Small intestine (tissue), 7 donors: ENCODE results near the gene RAC3. TPM values are rescaled to one million over a fixed set of nuclear protein-coding genes. Genes with fewer than 3 reads are reported as not detected.
"Not testable (repeated sequence)": the region's sequence is repeated elsewhere in the genome, so short reads cannot be mapped to it uniquely, and the experiment has no call there.

Experiments used
- DNase-seq, 2 donors: peaks; one replicate each; pipeline versions ENCODE4 v3.0.0 to v3.0.0-alpha.2; 2013
- FAIRE-seq: peaks from 2 replicates; lab custom pipeline; 2012; peaks lifted over from hg19 to GRCh38; lab: Jason Lieb, UNC
- H3K27ac ChIP-seq, 3 donors: one replicate each; pipeline ENCODE4 v1.5.1; 2013; ENCODE audit warnings: low read length in 2 of 3, mild to moderate bottlenecking in 2 of 3, control low read depth in 1 of 3, inconsistent platforms in 1 of 3, low read depth in 1 of 3, moderate library complexity in 1 of 3
- H3K27me3 ChIP-seq, 3 donors: one replicate each; pipeline ENCODE4 v1.6.1; 2013; ENCODE audit warnings: low read length in 3 of 3, inconsistent platforms in 1 of 3; ENCODE audit not compliant: control insufficient read depth in 3 of 3, insufficient read depth in 3 of 3
- H3K36me3 ChIP-seq, 3 donors: one replicate each; pipeline ENCODE4 v1.6.1; 2013; ENCODE audit warnings: low read length in 3 of 3, inconsistent platforms in 1 of 3, low read depth in 1 of 3, mild to moderate bottlenecking in 1 of 3, moderate library complexity in 1 of 3; ENCODE audit not compliant: control insufficient read depth in 3 of 3, insufficient read depth in 2 of 3
- H3K4me1 ChIP-seq, 3 donors: one replicate each; pipeline ENCODE4 v1.6.1; 2013; ENCODE audit warnings: low read length in 2 of 3, inconsistent platforms in 1 of 3, low read depth in 1 of 3, mild to moderate bottlenecking in 1 of 3, moderate library complexity in 1 of 3; ENCODE audit not compliant: control insufficient read depth in 3 of 3, insufficient read depth in 2 of 3
- H3K4me3 ChIP-seq, 3 donors: one replicate each; pipeline ENCODE4 v1.5.1; 2013; ENCODE audit warnings: low read length in 3 of 3, control low read depth in 1 of 3, inconsistent platforms in 1 of 3, low read depth in 1 of 3, mild to moderate bottlenecking in 1 of 3, moderate library complexity in 1 of 3
- H3K9me3 ChIP-seq, 2 donors: one replicate each; pipeline ENCODE4 v1.6.1; 2013; ENCODE audit warnings: low read depth in 1 of 2, low read length in 1 of 2; ENCODE audit not compliant: control insufficient read depth in 2 of 2, insufficient read depth in 1 of 2
- WGBS, 3 donors: extraction: QIAGEN DNeasy Blood & Tissue Kit; methylation state at CpG; one replicate each; pipeline ENCODE4 v1.1.7; 2013; 5-methylcytosine and 5-hydroxymethylcytosine counted together
- polyA plus RNA-seq, 4 donors: library from polyadenylated mRNA; stranded (reverse) in 3 of 4; unstranded in 1 of 4; fragments of 200-250 nt in 3 of 4; fragments of 120-200 nt in 1 of 4; gene quantifications; one replicate each; pipeline versions ENCODE4 v1.2.1 to v1.2.3, GENCODE V29; 2013
- donor health status: healthy with polysubstance abuse.
- donor health status: control.
- donor health status: control.
- donor health status: Bipolar disorder and iron deficiency.
- donor health status: healthy.

The RAC3 gene
- polyA plus RNA-seq, 4 donors = 0.81 to 11.2 (median 4.4) TPM

DNA sequence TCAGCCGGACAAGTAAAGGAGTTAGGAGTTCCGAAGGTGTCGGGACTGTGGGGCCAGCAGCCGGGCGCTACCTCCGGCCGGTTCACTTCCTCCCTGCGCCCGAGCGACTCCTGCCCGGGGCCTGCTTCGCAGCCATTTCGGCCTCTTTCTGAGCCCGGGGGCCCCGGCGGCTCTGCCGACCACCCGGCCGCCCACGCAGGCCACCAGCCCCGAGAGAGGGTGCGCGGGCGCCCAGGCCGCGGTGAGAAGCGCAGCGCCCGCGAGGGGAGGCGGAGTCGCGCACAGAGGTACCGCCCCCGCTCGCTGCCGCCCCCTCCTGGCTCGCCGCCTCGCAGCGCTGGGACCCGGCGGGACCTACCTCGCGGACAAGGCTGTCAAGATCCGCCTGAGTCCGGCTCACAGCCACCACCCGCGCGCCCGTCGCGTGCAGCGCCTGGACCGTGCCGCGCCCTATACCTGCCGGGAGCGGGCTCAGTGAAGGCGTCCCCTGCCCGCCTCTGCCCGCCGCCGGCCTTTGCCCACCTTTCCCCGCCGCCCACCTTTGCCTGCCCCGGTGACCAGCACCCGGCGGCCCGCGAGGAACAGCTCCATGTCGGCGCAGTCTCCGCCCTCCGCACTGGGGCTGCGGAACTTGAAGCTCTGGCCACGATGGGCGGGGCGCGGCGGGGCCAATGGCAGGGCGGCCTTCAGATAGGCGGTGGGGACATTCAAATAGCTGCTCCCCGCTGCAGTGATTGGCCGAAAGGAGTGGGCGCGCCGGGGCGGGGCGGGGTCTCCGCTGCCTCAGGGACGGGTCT lies 5.8 kb downstream of the RAC3 start, which contains the start of gene DCXR:
TSS of gene DCXR (minus strand) at position 606 of the 797 bp plus-strand sequence. CDS start at position 591, 15 bp downstream.
- Histone ChIP-seq H3K4me3 (peak within 1 kb of the TSS; percentile 41 to 74 (median 57)), H3K36me3 (peaks cover 0 to 33% (median 0%) of the 10 kb centered on the region in 3 donors), H3K27me3 (no peaks in the 10 kb centered on the region), H3K9me3 (no peaks in the 10 kb centered on the region), H3K4me1 (peaks cover 3 to 20% (median 5%) of the 10 kb centered on the region in 3 donors), H3K27ac (peak within 1 kb of the TSS; percentile 90 to 98 (median 93))
- DNase-seq (peak; percentile 97 to 99), FAIRE-seq (no peak)
- WGBS, 3 donors = 0 to 1% (median 1%) methylated on average over 59 to 92 of the region's 92 CpGs

DNA sequence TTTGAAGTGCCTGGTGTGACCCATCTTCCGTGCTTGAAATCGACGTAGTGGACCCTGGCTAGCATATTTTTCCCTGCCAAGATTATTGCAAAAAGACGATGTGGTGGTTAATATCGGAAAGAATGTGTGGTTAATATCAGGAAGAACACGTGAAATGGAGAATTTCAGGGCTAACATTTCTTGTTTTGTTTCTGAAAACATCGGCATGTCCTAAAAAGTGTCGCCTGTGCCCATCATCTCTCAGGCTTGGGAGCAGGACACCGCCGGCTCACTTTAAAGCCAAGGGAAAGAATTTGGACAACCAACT lies 6.4 kb downstream of the RAC3 start:
- no peaks in the 10 kb centered on the region for H3K9me3 ChIP-seq
- H3K4me3 ChIP-seq = peak overlapping the region in 1 of 3 donors; percentile 21
- FAIRE-seq = no peak
- 5 to 8% (median 6%) methylated on average over 10 of the region's 10 CpGs for WGBS, 3 donors
- DNase-seq = no peak
- H3K36me3 ChIP-seq = peaks cover 0 to 30% (median 0%) of the 10 kb centered on the region in 3 donors
- H3K4me1 ChIP-seq = peaks cover 3 to 17% (median 5%) of the 10 kb centered on the region in 3 donors
- H3K27me3 ChIP-seq = no peaks in the 10 kb centered on the region
- H3K27ac ChIP-seq = peak overlapping the region in 2 of 3 donors; percentile 68 to 93

DNA sequence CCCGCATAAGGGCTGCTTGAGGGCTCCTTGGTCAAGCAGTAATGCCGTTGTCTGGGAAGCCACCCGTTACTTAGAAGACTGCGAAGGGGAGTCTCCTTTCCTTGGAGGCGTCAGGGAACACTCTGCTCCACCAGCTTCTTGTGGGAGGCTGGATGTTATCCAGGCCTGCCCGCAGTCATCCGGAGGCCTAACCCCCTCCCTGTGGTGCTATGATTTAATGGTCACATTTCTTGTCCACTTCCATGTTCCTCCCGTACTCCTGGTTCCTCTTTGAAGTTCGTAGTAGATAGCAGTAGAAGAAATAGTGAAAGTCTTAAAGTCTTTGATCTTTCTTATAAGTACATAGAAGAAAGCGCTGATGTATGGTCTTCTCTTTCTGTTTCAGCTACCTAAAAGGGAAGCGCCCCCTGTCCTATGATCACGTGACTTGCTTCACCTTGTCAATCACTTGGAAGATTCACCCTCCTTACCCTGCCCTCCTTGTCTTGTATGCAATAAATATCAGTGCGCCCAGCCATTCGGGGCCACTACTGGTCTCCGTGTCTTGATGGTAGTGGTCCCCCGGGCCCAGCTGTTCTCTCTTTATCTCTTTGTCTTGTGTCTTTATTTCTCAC lies 7.4 kb downstream of the RAC3 start:
- not testable (repeated sequence) for H3K27me3 ChIP-seq, H3K27ac ChIP-seq, FAIRE-seq, H3K4me3 ChIP-seq, H3K9me3 ChIP-seq, DNase-seq
- Histone ChIP-seq H3K36me3 (peaks cover 0 to 22% (median 0%) of the 10 kb centered on the region in 3 donors), H3K4me1 (peaks cover 3 to 17% (median 5%) of the 10 kb centered on the region in 3 donors)
- WGBS, 3 donors = 84 to 87% (median 87%) methylated on average over 16 of the region's 16 CpGs

DNA sequence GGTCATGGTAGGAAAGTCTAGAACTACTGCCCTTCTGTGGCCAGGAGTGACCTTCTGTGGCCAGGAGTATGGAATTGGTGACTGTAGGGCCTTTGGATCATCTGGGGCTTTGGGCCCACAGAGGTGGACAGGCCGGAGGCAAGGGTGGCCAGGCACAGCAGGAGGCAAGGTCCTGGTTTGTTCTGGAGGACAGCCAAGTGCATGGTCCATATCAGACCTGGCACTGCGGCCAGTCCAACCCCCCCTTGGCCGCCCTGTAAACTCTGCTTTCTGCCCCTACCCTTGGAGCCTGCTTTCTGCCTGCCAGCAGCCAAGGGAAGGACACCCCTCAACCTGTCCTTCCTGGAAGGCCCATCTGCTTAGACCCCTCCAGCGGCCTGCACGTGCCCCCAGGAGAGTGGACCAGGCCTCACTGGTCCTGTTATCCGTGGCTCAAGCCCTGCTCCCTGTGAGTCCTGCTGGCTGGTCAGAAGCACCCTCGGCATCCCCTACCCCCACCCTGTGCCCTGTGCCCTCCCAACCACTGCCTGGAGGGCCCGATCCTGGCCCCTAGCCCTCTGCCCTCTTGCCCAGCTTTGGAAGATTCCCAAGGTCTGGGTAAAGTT lies 8.3 kb downstream of the RAC3 start:
- H3K36me3 ChIP-seq = peaks cover 0 to 15% (median 0%) of the 10 kb centered on the region in 3 donors
- no peak for DNase-seq
- WGBS, 3 donors = 85 to 95% (median 86%) methylated on average over 8 of the region's 8 CpGs
- no peak overlapping the region for H3K27ac ChIP-seq
- H3K9me3 ChIP-seq = no peaks in the 10 kb centered on the region
- no peak overlapping the region for H3K4me3 ChIP-seq
- H3K27me3 ChIP-seq = no peaks in the 10 kb centered on the region
- no peak for FAIRE-seq
- peaks cover 3 to 17% (median 5%) of the 10 kb centered on the region in 3 donors for H3K4me1 ChIP-seq

DNA sequence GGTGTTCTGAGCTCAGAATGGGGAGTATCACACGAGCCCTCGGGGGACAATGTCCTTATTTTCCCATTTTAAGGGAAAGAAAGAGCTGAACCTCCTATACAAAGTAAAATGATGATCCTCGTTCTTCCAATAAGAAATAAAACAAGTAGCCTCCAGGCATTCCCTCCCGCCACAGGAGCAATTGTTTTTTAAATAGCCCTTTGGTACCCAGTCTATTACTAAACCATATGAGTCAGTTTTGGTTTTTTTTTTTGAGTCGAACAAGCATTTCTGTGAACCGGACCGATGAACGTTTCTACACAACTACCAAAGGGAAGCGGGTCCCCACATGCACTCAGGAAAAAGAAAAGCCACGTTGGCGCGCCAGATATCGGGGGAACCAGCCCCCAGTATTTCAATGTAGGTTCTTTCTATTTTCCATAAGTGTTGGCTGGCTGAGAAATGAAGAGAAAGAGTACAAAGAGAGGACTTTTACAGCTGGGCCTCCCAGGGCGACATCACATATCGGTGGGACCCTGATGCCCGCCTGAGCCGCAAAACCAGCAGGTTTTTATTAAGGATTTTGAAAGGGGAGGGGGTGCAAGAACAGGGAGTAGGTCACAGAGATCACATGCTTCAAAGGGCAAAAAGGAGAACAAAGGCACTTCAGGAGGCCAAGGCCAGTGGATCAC lies 9.8 kb downstream of the RAC3 start:
- peaks cover under 1 to 13% (median 3%) of the 10 kb centered on the region in 3 donors for H3K4me1 ChIP-seq
- DNase-seq = no peak
- peaks cover 0 to 5% (median 0%) of the 10 kb centered on the region in 3 donors for H3K36me3 ChIP-seq
- H3K27ac ChIP-seq = no peak overlapping the region
- FAIRE-seq = no peak
- 86 to 88% (median 86%) methylated on average over 17 of the region's 17 CpGs for WGBS, 3 donors
- H3K4me3 ChIP-seq = no peak overlapping the region
- H3K9me3 ChIP-seq = no peaks in the 10 kb centered on the region
- no peaks in the 10 kb centered on the region for H3K27me3 ChIP-seq

DNA sequence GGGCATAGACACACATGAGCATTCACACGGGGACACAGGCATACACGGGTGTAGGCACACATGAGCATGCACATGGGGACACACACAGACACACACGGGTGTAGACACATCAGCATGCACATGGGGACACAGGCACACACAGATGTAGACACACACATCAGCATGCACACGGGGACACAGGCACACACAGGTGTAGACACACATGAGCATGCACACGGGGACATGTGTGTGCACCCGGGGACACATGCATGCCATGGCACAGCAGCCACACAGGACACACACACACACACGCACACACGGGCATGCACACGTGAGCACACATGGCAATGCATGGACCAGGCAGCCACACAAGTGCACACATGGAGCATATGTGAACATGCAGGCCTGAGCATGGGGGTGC lies 11.2 kb downstream of the RAC3 start:
- H3K27ac ChIP-seq = no peak overlapping the region
- 85 to 93% (median 92%) methylated on average over 9 of the region's 9 CpGs for WGBS, 3 donors
- no peaks in the 10 kb centered on the region for H3K9me3 ChIP-seq
- FAIRE-seq (no peak), DNase-seq (no peak)
- peaks cover 0 to 14% (median 0%) of the 10 kb centered on the region in 3 donors for H3K36me3 ChIP-seq
- no peak overlapping the region for H3K4me3 ChIP-seq
- no peaks in the 10 kb centered on the region for H3K27me3 ChIP-seq
- H3K4me1 ChIP-seq = peaks cover 0 to 5% (median 0%) of the 10 kb centered on the region in 3 donors

DNA sequence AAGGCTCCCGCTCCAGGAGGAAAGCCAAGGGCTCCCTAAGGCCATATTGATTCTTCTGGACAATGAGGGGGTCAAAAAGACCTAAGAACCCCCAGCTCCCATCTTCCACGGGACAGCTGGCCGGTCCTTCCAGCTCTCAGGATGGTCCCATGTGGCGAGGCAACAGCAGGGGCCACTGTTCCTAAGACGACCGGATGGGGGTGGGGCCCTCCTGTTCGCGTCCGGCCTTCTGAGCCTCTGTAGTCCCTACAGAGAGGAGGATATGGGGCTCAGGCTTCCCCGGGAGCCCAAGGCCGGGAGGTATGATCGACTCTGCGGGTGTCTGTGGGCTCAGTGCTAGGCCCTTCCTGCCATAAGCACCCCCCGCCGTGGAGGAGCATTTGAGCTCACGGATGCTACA lies 12.0 kb downstream of the RAC3 start:
- no peak overlapping the region for H3K4me3 ChIP-seq
- FAIRE-seq = no peak

More for the DNA sequence above, 12.0 kb downstream of the RAC3 start:
- no peak for DNase-seq
- Histone ChIP-seq H3K9me3 (no peaks in the 10 kb centered on the region), H3K4me1 (no peaks in the 10 kb centered on the region), H3K27me3 (no peaks in the 10 kb centered on the region), H3K36me3 (peaks cover 0 to 22% (median 2%) of the 10 kb centered on the region in 3 donors), H3K27ac (no peak overlapping the region)
- WGBS, 3 donors = 76 to 90% (median 88%) methylated on average over 16 of the region's 16 CpGs
